Activated CD4-positive, alpha-beta memory T cell treated with anti-CD3 and anti-CD28 coated beads for 36 hours (primary cell): ENCODE measurements around the gene CCDC89. TPM values are rescaled to one million over a fixed set of nuclear protein-coding genes. Genes with fewer than 3 reads are reported as not detected.

Experiments
- CTCF ChIA-PET: fragments of 350-600 bp; sonication (Branson Sonifier 250); formaldehyde crosslinking; loops from one replicate; lab custom pipeline; 2021; ENCODE audit warnings: antibody characterized with exemption, inconsistent platforms; lab: Charles Lee
- POLR2A ChIA-PET: fragments of 350-600 bp; sonication (Branson Sonifier 250); formaldehyde crosslinking; loops from one replicate; lab custom pipeline; 2021; ENCODE audit warnings: antibody characterized with exemption; lab: Charles Lee
- DNase-seq: peaks from one replicate; pipeline ENCODE4 v3.0.0-alpha.2; 2020
- H3K27ac Mint-ChIP-seq: one replicate; pipeline ENCODE4 v1.8.0; 2021; ENCODE audit warnings: mixed read lengths
- H3K27me3 Mint-ChIP-seq: one replicate; pipeline ENCODE4 v1.8.0; 2021; ENCODE audit warnings: mixed read lengths
- H3K36me3 Mint-ChIP-seq: one replicate; pipeline ENCODE4 v1.8.0; 2021; ENCODE audit warnings: mixed read lengths
- H3K4me1 Mint-ChIP-seq: one replicate; pipeline ENCODE4 v1.8.0; 2021; ENCODE audit warnings: low read depth, mixed read lengths
- H3K4me3 Mint-ChIP-seq: one replicate; pipeline ENCODE4 v1.8.0; 2021; ENCODE audit warnings: mild to moderate bottlenecking, mixed read lengths
- H3K9me3 Mint-ChIP-seq: one replicate; pipeline ENCODE4 v1.8.0; 2021; ENCODE audit warnings: mixed read lengths
- intact Hi-C: fragments of 100-400 bp; cut with micrococcal nuclease; formaldehyde crosslinking; loops from one replicate; pipeline ENCODE4 v1.15.1; 2023
- total RNA-seq, 2 experiments: library from RNA; stranded (reverse); gene quantifications; one replicate each; pipeline ENCODE4 v1.2.3, GENCODE V29; 2021

CCDC89 gene
- total RNA-seq, 2 experiments from 2014 or later, result not detected

- ChIA-PET CTCF (interaction anchor here (0.7 to 1.7 kb wide), 8 partner anchors 11 to 208 kb away, joined by 3 to 13 read pairs (median 4); partner anchors contain the start of genes CCDC83, CREBZF, DLG2 and TMEM126B), POLR2A (interaction anchor here (0.9 to 3.9 kb wide), 9 partner anchors 9 to 180 kb away, joined by 3 to 38 read pairs (median 4); partner anchors contain the start of genes CREBZF, DLG2 and TMEM126B)
- peaks cover 2% of the 10 kb centered on the region for H3K36me3 Mint-ChIP-seq
- H3K9me3 Mint-ChIP-seq, result no peaks in the 10 kb centered on the region
- intact Hi-C loops, result loop anchor here (1.0 kb wide), 3 partner anchors 8 to 598 kb away; partner anchors contain the start of gene TMEM126B
- H3K27ac Mint-ChIP-seq, result peak overlapping the region; percentile 86
- H3K4me3 Mint-ChIP-seq, result peak overlapping the region; percentile 94
- H3K4me1 Mint-ChIP-seq, result peaks cover 23% of the 10 kb centered on the region
- no peak for DNase-seq
- H3K27me3 Mint-ChIP-seq, result peaks cover 11% of the 10 kb centered on the region
These were observed 38.9 kb downstream of the CCDC89 start for GRCh38 chr11:85647078-85647477.

DNA sequence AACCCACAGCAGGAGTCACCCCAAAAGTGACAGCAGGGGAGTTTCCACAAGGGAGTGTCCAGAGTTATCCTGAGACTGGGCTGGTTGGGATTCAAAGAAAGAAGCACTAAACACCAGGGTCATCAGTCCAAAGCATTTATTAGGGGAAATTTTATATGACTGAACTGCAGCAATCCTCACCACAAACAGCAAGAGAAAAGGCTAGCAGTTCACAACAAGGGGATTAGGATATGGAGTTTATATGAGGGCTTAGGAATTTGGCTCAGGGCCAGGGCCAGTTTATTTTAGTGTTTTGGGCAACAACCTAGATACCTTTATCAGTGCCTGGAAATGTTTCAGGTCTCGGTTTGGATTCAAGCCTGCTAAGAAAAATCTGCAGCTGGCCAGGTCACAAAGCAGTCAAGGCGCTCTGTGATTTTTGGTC, 42.8 kb downstream of the CCDC89 start:
- no peak overlapping the region for H3K4me3 Mint-ChIP-seq
- ChIA-PET CTCF (no interaction called here), POLR2A (no interaction called here)
- H3K9me3 Mint-ChIP-seq, result no peaks in the 10 kb centered on the region
- peaks cover 11% of the 10 kb centered on the region for H3K27me3 Mint-ChIP-seq
- intact Hi-C loops, result no loop called here
- H3K36me3 Mint-ChIP-seq, result peaks cover 6% of the 10 kb centered on the region
- DNase-seq, result no peak
- no peak overlapping the region for H3K27ac Mint-ChIP-seq
- peaks cover 6% of the 10 kb centered on the region for H3K4me1 Mint-ChIP-seq

DNA sequence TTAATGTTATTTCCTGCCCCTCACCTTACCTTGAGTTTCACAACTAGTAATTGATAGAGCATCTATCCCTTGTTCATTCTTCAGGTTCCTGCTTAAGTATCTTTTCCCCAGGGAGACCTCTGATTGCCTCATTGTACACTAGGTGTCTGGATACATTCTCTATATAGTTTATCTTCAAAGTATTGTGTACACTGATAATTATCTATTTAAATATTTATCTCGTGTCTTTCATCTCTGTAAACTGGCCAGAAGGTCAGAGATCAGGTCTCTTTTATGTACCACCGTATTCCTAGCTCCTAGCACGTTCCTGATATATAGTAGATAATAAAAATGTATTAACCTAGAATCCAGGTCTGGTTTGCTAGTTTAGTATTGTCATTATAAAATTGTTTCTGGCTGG, 51.2 kb downstream of the CCDC89 start:
- no peaks in the 10 kb centered on the region for H3K9me3 Mint-ChIP-seq
- H3K27me3 Mint-ChIP-seq, result no peaks in the 10 kb centered on the region
- ChIA-PET CTCF (no interaction called here), POLR2A (no interaction called here)
- intact Hi-C loops, result no loop called here
- H3K36me3 Mint-ChIP-seq, result peaks cover 33% of the 10 kb centered on the region
- H3K4me3 Mint-ChIP-seq, result no peak overlapping the region
- peaks cover 11% of the 10 kb centered on the region for H3K4me1 Mint-ChIP-seq
- H3K27ac Mint-ChIP-seq, result no peak overlapping the region
- no peak for DNase-seq

Other genes with a start within 250 kb of the CCDC89 start
- 1 to 10 TPM; 1.7 to 2.1 TPM for gene DLG2, start 58.9 kb downstream of the CCDC89 start, total RNA-seq
- 10 to 100 TPM; 59.8 to 64.5 TPM for gene TMEM126B, start 57.6 kb downstream of the CCDC89 start, total RNA-seq
- 10 to 100 TPM; 45.3 to 49.4 TPM for gene TMEM126A, start 38.2 kb downstream of the CCDC89 start, total RNA-seq
- gene CREBZF, start 21.1 kb downstream of the CCDC89 start, total RNA-seq, result 10 to 100 TPM; 40.8 to 45.2 TPM
- gene SYTL2, start 124.9 kb upstream of the CCDC89 start, total RNA-seq, result 10 to 100 TPM; 10.2 TPM
- gene CCDC83, start 169.2 kb upstream of the CCDC89 start, total RNA-seq, result not detected